ENCODE data around the gene NKD1. TPM values are rescaled to one million over a fixed set of nuclear protein-coding genes. Genes with fewer than 3 reads are reported as not detected.

NKD1 gene
- total RNA-seq, 2 donors from 2014 or later: 2.3 TPM

DNA sequence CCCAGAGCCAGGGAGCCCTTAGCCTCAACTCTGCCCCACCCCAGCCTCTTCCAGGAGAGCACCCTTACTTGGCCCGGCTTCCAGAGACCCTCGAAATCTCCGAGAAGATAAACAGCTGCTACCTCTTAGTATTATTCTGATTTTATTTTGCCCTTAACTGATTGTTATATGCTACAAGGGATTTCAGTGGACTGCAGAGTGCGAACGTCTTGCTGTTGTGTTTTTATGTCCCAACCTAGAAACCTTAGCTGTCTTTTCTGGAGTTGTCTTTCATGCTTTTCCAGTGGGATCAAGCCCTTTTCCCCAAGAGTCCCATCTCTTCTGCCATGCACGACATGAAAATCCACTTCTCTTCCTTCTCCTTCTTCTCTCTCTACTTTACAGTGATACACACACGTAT, 85.9 kb downstream of the NKD1 start:
- Histone ChIP-seq H3K9me3 (no peaks in the 10 kb centered on the region), H3K36me3 (no peaks in the 10 kb centered on the region), H3K4me1 (no peaks in the 10 kb centered on the region), H3K27ac (no peak overlapping the region), H3K27me3 (no peaks in the 10 kb centered on the region), H3K4me3 (no peak overlapping the region), H3K9ac (ENCODE audit: low read depth in 2 of 2, low read length in 2 of 2) (no peak overlapping the region)
- DNase-seq: no peak
- intact Hi-C loops (cut with DNase I): no loop called here
- TF ChIP-seq, protein P1, sequence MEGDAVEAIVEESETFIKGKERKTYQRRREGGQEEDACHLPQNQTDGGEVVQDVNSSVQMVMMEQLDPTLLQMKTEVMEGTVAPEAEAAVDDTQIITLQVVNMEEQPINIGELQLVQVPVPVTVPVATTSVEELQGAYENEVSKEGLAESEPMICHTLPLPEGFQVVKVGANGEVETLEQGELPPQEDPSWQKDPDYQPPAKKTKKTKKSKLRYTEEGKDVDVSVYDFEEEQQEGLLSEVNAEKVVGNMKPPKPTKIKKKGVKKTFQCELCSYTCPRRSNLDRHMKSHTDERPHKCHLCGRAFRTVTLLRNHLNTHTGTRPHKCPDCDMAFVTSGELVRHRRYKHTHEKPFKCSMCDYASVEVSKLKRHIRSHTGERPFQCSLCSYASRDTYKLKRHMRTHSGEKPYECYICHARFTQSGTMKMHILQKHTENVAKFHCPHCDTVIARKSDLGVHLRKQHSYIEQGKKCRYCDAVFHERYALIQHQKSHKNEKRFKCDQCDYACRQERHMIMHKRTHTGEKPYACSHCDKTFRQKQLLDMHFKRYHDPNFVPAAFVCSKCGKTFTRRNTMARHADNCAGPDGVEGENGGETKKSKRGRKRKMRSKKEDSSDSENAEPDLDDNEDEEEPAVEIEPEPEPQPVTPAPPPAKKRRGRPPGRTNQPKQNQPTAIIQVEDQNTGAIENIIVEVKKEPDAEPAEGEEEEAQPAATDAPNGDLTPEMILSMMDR (IDR thresholded peaks at IDR 0.05): no peak

DNA sequence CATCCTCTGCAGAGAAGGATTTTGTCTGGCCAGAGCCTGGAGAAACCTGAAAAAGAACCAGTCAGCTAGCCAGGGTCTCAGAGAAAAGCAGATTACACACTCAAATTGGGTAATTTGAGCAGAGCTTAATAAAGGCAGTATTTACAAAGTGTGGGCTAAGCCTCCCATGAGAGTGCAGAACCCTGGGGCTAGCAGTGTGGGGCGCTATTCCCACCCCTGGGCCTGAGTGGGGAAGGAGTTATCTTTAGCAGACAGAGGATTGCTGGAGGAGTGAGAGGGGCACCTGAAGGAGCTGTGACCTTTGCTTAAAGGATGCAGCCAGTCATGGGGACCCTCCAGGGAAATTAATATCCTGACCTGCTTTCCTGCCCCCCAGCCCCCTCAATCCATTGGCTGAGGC, 86.8 kb downstream of the NKD1 start:
- H3K4me3 ChIP-seq: no peak overlapping the region
- H3K9me3 ChIP-seq: no peaks in the 10 kb centered on the region
- TF ChIP-seq, protein P1 (IDR thresholded peaks at IDR 0.05): no peak
- H3K27ac ChIP-seq: no peak overlapping the region
- H3K36me3 ChIP-seq: no peaks in the 10 kb centered on the region
- intact Hi-C loops (cut with DNase I): no loop called here
- no peaks in the 10 kb centered on the region for H3K27me3 ChIP-seq
- no peak for DNase-seq
- H3K4me1 ChIP-seq: no peaks in the 10 kb centered on the region
- H3K9ac ChIP-seq (ENCODE audit: low read depth in 2 of 2, low read length in 2 of 2): no peak overlapping the region

DNA sequence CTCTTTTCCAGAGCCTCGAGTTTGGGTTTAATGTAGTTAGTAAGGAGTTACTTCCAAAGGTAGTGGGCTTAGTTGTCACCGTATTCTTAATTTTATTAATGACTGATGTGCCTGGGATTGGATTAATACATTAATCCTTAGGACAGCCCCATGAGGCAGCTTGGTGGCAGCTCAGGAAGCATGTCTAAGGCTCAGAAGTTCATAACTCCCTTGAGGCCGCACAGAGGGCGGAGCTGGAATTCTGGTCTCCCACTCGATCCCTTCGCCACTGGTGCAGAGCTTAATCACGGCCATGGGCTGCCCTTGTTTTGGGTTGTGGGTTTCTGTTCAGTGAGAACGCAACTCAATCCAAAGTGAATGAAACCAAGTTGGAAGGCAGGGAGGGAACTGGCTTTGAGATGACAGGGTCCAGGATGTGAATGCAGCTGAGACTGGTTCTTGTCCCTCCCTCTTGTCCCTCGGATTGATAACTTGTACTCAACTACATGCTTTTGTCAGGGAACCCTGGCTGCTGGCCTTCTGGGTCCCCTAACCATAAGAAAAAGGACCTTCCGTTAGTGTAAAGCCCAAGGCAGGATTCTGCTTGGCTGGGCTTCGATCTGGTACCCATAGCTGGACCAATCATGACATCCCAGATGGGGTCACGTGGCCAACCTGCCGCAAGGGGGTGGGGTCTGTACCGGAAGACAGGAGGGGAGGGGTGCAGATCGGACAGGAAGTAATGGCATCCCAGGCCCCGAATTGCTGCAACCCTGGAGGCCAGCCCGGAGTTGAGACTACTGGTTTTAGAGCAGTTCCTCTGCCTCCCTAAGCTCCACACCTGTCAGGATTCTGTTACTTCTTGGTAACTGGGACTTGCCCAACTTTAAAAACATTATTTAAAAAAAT, 87.6 kb downstream of the NKD1 start:
- H3K36me3 ChIP-seq: no peaks in the 10 kb centered on the region
- H3K9ac ChIP-seq (ENCODE audit: low read depth in 2 of 2, low read length in 2 of 2): no peak overlapping the region
- TF ChIP-seq, protein P1 (IDR thresholded peaks at IDR 0.05): no peak
- H3K4me1 ChIP-seq: no peaks in the 10 kb centered on the region
- no peaks in the 10 kb centered on the region for H3K27me3 ChIP-seq
- no peak overlapping the region for H3K27ac ChIP-seq
- H3K9me3 ChIP-seq: no peaks in the 10 kb centered on the region
- H3K4me3 ChIP-seq: no peak overlapping the region
- DNase-seq: no peak
- intact Hi-C loops (cut with DNase I): no loop called here

DNA sequence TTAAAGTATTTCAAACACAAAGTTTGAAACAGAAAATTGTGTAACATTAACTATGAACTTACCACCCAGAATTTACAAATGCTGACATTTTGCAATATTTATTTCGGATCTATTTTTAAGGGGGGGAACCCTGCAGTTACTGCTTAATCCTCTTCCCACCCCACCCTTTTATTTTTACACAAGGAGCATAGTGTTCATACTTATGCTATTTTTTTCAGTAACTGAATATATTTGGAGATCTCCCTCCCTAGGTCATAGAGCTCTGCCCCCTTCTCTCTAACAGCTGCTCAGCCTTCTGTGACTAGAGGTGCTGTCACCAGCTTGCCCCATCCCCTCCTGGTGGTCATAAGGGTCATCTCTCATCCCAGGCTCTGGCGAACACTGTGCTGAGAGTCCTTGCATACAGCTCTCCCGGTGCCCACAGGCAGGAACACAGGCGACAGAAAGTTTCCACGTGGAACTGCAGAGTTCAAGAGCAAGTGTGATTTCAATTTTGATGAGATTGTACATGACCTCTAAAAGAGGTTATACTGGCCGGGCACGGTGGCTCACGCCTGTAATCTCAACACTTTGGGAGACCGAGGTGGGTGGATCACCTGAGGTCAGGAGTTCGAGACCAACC, 88.7 kb downstream of the NKD1 start:
- Histone ChIP-seq H3K27me3 (no peaks in the 10 kb centered on the region), H3K27ac (no peak overlapping the region), H3K9me3 (no peaks in the 10 kb centered on the region), H3K4me3 (no peak overlapping the region), H3K9ac (ENCODE audit: low read depth in 2 of 2, low read length in 2 of 2) (no peak overlapping the region), H3K4me1 (no peaks in the 10 kb centered on the region), H3K36me3 (no peaks in the 10 kb centered on the region)
- TF ChIP-seq, protein P1 (IDR thresholded peaks at IDR 0.05): no peak
- no peak for DNase-seq
- intact Hi-C loops (cut with DNase I): no loop called here

DNA sequence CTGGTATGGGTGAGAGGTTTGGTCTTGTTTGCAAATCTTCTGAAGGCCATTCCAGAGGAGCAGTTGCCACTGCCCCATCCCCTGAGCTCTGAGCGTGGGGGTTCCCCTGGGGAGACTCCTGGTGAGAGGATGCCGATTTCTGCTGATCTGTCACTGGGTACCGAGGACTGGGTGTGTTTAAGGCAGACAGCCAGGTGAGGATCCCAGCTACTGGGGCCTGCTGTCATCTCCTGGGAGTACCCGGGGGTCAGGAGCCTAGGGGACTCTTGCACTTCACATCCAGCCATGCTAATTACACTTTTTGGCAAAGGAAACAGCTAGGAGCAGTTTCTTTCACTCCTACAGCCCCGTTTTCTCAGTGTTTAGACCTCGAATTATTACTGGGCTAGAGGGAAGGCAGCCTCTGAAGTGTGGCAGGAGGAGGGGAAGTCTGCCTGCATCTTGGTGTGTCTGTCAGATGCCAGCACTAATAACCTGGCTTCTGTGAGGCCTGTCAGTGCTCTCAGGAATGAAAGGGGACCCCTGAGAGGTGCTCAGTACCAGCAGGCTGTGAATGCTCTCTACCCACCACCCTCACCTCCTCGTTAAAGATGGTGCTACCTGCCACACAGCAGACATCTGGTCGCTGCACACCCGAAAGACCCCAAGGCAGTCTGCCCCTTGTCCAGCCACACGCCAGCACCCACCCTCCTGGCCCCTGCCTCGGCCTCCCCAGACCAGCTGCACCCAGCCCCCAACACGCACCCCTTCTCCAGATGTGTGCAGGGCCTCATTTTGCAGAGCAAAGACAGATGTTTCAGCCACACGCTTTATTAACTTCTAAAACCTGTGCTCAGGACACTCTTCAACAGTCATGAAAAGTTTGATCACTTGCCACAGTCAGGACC, 89.8 kb downstream of the NKD1 start:
- TF ChIP-seq, protein P1 (IDR thresholded peaks at IDR 0.05): no peak
- Histone ChIP-seq H3K36me3 (no peaks in the 10 kb centered on the region), H3K27ac (no peak overlapping the region), H3K4me1 (no peaks in the 10 kb centered on the region), H3K4me3 (no peak overlapping the region), H3K9ac (ENCODE audit: low read depth in 2 of 2, low read length in 2 of 2) (no peak overlapping the region), H3K27me3 (no peaks in the 10 kb centered on the region), H3K9me3 (no peaks in the 10 kb centered on the region)
- DNase-seq: no peak
- intact Hi-C loops (cut with DNase I): no loop called here

Data from colonic mucosa (tissue), 4 donors.